Body of pancreas (tissue), 4 donors: ENCODE measurements around the gene PDE10A.

Experiments
- CTCF ChIP-seq, 7 experiments: fragments of 450-650 bp in 4 of 7; fragments of 200-600 bp in 3 of 7; sonication (generic) in 3 of 7; IDR thresholded peaks; one replicate each; pipeline ENCODE4 v1.5.1; 2016 to 2019; ENCODE audit warnings: antibody characterized with exemption in 7 of 7
- POLR2A ChIP-seq, 3 donors: fragments of 450-650 bp; IDR thresholded peaks; one replicate each; pipeline ENCODE4 v1.6.1; 2016; ENCODE audit warnings: antibody characterized with exemption in 3 of 3, mild to moderate bottlenecking in 2 of 3

DNA sequence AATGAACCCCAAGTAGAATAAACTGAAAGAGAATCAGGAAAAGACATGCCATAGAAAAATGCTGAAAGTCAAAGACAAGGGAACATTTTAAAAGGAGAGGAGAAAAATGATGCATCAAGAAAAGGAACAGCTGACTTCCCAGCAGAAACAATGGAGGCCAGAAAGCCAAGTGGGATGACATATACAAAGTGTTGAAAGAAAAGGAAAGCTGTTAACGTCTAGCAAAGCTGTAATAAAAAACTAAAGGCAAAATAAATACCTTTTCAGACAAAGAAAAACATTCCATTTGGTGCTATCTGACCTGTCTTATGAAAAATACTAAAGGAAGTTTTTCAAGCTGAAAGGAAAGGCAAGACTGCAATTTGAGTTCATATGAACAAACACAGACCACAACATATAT is 34.1 kb upstream of the PDE10A start:
- TF ChIP-seq CTCF (IDR thresholded peaks at IDR 0.05) = no peak
- TF ChIP-seq POLR2A (IDR thresholded peaks at IDR 0.05) = no peak
